Measurements from ENCODE around the gene LSAMP.

Gene LSAMP

DNA sequence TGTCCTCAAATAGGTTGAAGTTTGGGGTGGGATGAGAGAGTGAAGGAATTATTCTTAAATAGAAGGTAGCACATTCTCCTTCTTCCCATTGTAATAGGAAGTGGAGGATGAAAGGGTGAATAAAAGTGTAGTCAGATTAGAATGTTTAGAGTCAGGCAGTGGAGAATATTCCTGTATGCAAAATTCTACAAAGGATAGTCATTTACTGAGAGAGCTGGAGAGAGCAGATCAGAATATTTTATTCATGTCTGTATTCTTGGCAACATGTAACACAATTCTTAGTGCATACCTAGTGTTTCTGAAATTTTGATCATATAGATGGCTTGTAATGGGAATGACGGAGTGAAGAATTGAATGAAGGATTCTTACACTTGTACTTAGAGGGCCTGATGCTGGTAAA is 139.1 kb downstream of the LSAMP start:
- no peaks in the 10 kb centered on the region for H3K79me2 ChIP-seq (ENCODE audit: insufficient read depth, low read length)
- no peaks in the 10 kb centered on the region for H3K9me2 ChIP-seq (replicated peaks; ENCODE audit: insufficient read depth, low read length)
- H3K27me3 ChIP-seq (ENCODE audit: low read length), result no peaks in the 10 kb centered on the region
- H3K9ac ChIP-seq (ENCODE audit: low read length), result no peak overlapping the region
- no peaks in the 10 kb centered on the region for H3F3A ChIP-seq (ENCODE audit: insufficient read depth)
- H3K9me3 ChIP-seq (ENCODE audit: insufficient read depth, low read length), result no peaks in the 10 kb centered on the region
- H3K4me2 ChIP-seq (ENCODE audit: low read depth, low read length, poor library complexity, severe bottlenecking), result no peak overlapping the region
- H3K27ac ChIP-seq (ENCODE audit: low read depth, low read length), result no peak overlapping the region
- no peak overlapping the region for H3K4me3 ChIP-seq (ENCODE audit: insufficient read depth, low read length, poor library complexity, severe bottlenecking)
- H4K20me1 ChIP-seq (ENCODE audit: low read depth, low read length), result no peaks in the 10 kb centered on the region
- TF ChIP-seq, protein P1, sequence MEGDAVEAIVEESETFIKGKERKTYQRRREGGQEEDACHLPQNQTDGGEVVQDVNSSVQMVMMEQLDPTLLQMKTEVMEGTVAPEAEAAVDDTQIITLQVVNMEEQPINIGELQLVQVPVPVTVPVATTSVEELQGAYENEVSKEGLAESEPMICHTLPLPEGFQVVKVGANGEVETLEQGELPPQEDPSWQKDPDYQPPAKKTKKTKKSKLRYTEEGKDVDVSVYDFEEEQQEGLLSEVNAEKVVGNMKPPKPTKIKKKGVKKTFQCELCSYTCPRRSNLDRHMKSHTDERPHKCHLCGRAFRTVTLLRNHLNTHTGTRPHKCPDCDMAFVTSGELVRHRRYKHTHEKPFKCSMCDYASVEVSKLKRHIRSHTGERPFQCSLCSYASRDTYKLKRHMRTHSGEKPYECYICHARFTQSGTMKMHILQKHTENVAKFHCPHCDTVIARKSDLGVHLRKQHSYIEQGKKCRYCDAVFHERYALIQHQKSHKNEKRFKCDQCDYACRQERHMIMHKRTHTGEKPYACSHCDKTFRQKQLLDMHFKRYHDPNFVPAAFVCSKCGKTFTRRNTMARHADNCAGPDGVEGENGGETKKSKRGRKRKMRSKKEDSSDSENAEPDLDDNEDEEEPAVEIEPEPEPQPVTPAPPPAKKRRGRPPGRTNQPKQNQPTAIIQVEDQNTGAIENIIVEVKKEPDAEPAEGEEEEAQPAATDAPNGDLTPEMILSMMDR (IDR thresholded peaks at IDR 0.05; ENCODE audit: insufficient read depth, low read length, poor library complexity, severe bottlenecking), result no peak
- no peak for TF ChIP-seq EZH2phosphoT487 (conservative IDR thresholded peaks at IDR 0.05; ENCODE audit: low read length)
- H2AFZ ChIP-seq (ENCODE audit: low read depth, low read length, severe bottlenecking), result no peak overlapping the region
- H3K36me3 ChIP-seq (ENCODE audit: low read length), result no peaks in the 10 kb centered on the region

DNA sequence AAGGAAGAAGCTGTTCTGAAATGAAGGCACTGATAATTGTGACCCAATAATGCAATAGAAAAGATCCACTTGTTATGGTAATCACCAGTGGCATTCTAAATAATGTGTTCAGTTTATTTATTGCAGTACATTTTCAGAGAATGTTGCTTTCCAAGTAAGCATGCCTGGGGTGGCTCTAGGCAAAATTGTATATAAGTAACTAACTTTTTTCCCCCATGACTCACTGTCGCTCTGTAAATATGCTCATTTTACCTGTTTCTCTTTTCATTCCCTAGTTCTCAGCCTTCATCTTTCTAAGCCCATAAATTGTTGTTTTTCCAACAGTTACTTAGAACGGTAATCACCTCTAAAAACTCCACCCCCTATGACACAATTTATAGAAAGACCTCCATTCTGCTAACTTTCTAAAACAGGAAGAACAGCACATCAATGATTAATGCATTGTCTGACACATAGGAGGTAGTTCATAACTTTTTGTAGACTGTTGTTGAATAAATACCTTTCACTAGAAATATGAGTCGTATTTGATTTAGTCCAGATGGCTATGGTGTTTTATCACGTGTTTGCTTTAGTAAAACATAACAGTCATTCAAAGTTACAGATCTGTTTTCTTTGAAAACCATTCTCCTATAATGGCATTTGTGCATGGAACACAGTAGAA is 143.1 kb downstream of the LSAMP start:
- TF ChIP-seq, protein P1 (IDR thresholded peaks at IDR 0.05; ENCODE audit: insufficient read depth, low read length, poor library complexity, severe bottlenecking), result no peak
- TF ChIP-seq EZH2phosphoT487 (conservative IDR thresholded peaks at IDR 0.05; ENCODE audit: low read length), result no peak
- H3K27me3 ChIP-seq (ENCODE audit: low read length), result no peaks in the 10 kb centered on the region
- H3K9me3 ChIP-seq (ENCODE audit: insufficient read depth, low read length), result no peaks in the 10 kb centered on the region
- no peak overlapping the region for H3K4me2 ChIP-seq (ENCODE audit: low read depth, low read length, poor library complexity, severe bottlenecking)
- H3K9ac ChIP-seq (ENCODE audit: low read length), result no peak overlapping the region
- H3K79me2 ChIP-seq (ENCODE audit: insufficient read depth, low read length), result no peaks in the 10 kb centered on the region
- H3K27ac ChIP-seq (ENCODE audit: low read depth, low read length), result no peak overlapping the region
- no peak overlapping the region for H3K4me3 ChIP-seq (ENCODE audit: insufficient read depth, low read length, poor library complexity, severe bottlenecking)
- no peaks in the 10 kb centered on the region for H3K9me2 ChIP-seq (replicated peaks; ENCODE audit: insufficient read depth, low read length)
- no peaks in the 10 kb centered on the region for H3F3A ChIP-seq (ENCODE audit: insufficient read depth)
- no peak overlapping the region for H2AFZ ChIP-seq (ENCODE audit: low read depth, low read length, severe bottlenecking)
- H3K36me3 ChIP-seq (ENCODE audit: low read length), result no peaks in the 10 kb centered on the region
- H4K20me1 ChIP-seq (ENCODE audit: low read depth, low read length), result no peaks in the 10 kb centered on the region

GRCh38 chr3:116301422-116301821 is 143.9 kb downstream of the LSAMP start:
- no peaks in the 10 kb centered on the region for H3F3A ChIP-seq (ENCODE audit: insufficient read depth)
- H3K4me3 ChIP-seq (ENCODE audit: insufficient read depth, low read length, poor library complexity, severe bottlenecking), result no peak overlapping the region
- TF ChIP-seq, protein P1 (IDR thresholded peaks at IDR 0.05; ENCODE audit: insufficient read depth, low read length, poor library complexity, severe bottlenecking), result no peak
- TF ChIP-seq EZH2phosphoT487 (conservative IDR thresholded peaks at IDR 0.05; ENCODE audit: low read length), result no peak
- H3K27me3 ChIP-seq (ENCODE audit: low read length), result no peaks in the 10 kb centered on the region
- no peak overlapping the region for H3K9ac ChIP-seq (ENCODE audit: low read length)
- no peak overlapping the region for H3K4me2 ChIP-seq (ENCODE audit: low read depth, low read length, poor library complexity, severe bottlenecking)
- no peaks in the 10 kb centered on the region for H3K9me2 ChIP-seq (replicated peaks; ENCODE audit: insufficient read depth, low read length)
- no peaks in the 10 kb centered on the region for H3K79me2 ChIP-seq (ENCODE audit: insufficient read depth, low read length)
- no peak overlapping the region for H3K27ac ChIP-seq (ENCODE audit: low read depth, low read length)
- no peak overlapping the region for H2AFZ ChIP-seq (ENCODE audit: low read depth, low read length, severe bottlenecking)
- no peaks in the 10 kb centered on the region for H4K20me1 ChIP-seq (ENCODE audit: low read depth, low read length)
- H3K9me3 ChIP-seq (ENCODE audit: insufficient read depth, low read length), result no peaks in the 10 kb centered on the region
- no peaks in the 10 kb centered on the region for H3K36me3 ChIP-seq (ENCODE audit: low read length)
